Esophagus muscularis mucosa (tissue), 3 donors: ENCODE data around the gene LRMDA.

Experiments used
- EP300 ChIP-seq: sonication (generic); formaldehyde crosslinking; IDR thresholded peaks from one replicate; pipeline ENCODE4 v1.6.1; 2017; ENCODE audit warnings: antibody characterized with exemption
- TF ChIP-seq, protein P1 (sequence below), 3 experiments: fragments of 200-600 bp in 2 of 3; fragments of 450-650 bp in 1 of 3; sonication (generic) in 2 of 3; IDR thresholded peaks; one replicate each; pipeline ENCODE4 v1.5.1; 2017 to 2019; ENCODE audit warnings: antibody characterized with exemption in 3 of 3, mild to moderate bottlenecking in 2 of 3, moderate library complexity in 1 of 3

GRCh38 chr10:76055466-76055865, 624.0 kb downstream of the LRMDA start:
- TF ChIP-seq, protein P1, sequence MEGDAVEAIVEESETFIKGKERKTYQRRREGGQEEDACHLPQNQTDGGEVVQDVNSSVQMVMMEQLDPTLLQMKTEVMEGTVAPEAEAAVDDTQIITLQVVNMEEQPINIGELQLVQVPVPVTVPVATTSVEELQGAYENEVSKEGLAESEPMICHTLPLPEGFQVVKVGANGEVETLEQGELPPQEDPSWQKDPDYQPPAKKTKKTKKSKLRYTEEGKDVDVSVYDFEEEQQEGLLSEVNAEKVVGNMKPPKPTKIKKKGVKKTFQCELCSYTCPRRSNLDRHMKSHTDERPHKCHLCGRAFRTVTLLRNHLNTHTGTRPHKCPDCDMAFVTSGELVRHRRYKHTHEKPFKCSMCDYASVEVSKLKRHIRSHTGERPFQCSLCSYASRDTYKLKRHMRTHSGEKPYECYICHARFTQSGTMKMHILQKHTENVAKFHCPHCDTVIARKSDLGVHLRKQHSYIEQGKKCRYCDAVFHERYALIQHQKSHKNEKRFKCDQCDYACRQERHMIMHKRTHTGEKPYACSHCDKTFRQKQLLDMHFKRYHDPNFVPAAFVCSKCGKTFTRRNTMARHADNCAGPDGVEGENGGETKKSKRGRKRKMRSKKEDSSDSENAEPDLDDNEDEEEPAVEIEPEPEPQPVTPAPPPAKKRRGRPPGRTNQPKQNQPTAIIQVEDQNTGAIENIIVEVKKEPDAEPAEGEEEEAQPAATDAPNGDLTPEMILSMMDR (IDR thresholded peaks at IDR 0.05): no peak
- TF ChIP-seq EP300: no peak
